ENCODE measurements around the gene LIPT2. TPM values are rescaled to one million over a fixed set of nuclear protein-coding genes. Genes with fewer than 3 reads are reported as not detected.
"Not testable (repeated sequence)": the region's sequence is repeated elsewhere in the genome, so short reads cannot be mapped to it uniquely, and the experiment has no call there.

LIPT2 gene
- total and polyA plus RNA-seq, 9 donors, result 1.3 to 3.2 (median 2.3) TPM

DNA sequence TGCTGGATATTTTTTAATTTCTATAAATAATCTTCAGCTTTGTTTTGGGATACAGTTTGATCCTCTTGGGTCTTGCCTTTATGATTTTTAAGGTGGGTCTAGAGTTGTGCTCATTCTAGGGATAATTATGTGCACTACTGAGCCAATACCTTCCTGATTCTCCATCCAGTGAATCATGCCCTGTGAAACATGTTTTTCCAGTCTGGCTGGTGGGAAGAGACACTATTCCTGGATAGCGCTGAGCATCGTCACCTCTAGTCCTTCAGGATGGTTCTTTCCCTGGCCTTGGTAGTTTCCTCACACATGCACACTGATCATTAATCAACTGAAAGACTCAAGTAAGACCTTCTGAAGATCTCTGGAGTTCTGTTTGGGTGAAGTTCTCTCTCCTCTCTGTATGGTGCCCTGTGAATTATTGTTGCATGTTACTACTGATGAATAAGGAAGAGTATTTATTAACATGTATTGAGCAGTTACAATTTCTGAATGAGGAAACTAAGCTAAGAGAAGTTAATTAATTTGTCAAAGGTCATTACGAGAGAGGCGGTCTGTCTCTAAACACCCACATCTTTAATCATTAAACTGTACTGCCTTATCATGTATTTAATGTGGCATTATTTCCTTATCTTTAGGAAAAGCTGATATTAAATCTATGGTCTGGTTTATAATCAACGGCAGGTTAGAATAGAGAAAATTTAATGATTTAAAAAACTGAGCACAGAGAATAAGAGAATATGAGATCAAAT lies 39.1 kb upstream of the LIPT2 start:
- H3K9me3 ChIP-seq (replicated peaks; ENCODE audit: control insufficient read depth, low read depth, low read length), result no peaks in the 10 kb centered on the region
- no peaks in the 10 kb centered on the region for H3K27me3 ChIP-seq (ENCODE audit: control insufficient read depth, insufficient read depth, low read length)
- no peak overlapping the region for H3K27ac ChIP-seq (ENCODE audit: low read length)
- no peaks in the 10 kb centered on the region for H3K4me1 ChIP-seq (ENCODE audit: control insufficient read depth, insufficient read depth, low read length)
- 80% methylated on average over 1 of the region's 5 CpGs for WGBS (ENCODE audit: insufficient coverage)
- peak; percentile 19 for DNase-seq
- H3K4me3 ChIP-seq (ENCODE audit: low read length), result no peak overlapping the region
- H3K36me3 ChIP-seq (ENCODE audit: control insufficient read depth, insufficient read depth, low read length), result no peaks in the 10 kb centered on the region

DNA sequence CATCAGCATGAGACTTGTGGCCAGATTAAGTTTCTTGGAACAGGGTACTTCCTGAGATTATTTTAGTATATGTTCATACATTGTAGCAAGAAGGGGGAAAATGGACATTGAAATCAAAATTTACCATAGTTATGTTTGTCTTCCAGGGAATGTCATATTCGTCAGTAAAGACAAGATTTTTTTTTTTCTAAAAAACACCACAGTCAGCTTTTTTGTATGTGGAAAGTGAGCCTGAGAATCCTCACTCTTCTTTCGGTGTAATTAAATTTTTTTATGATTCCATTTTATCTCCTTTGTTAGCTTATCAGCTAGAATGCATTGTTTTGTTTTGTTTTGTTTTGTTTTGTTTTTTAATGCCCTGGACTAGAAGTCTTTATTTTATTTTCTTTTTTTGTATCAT lies 31.5 kb upstream of the LIPT2 start:
- no peaks in the 10 kb centered on the region for H3K4me1 ChIP-seq (ENCODE audit: control insufficient read depth, insufficient read depth, low read length)
- WGBS (ENCODE audit: insufficient coverage), result no CpG with 5 or more reads among the region's 2 CpGs
- no peaks in the 10 kb centered on the region for H3K36me3 ChIP-seq (ENCODE audit: control insufficient read depth, insufficient read depth, low read length)
- no peak overlapping the region for H3K4me3 ChIP-seq (ENCODE audit: low read length)
- no peak for DNase-seq
- H3K27ac ChIP-seq (ENCODE audit: low read length), result no peak overlapping the region
- H3K9me3 ChIP-seq (replicated peaks; ENCODE audit: control insufficient read depth, low read depth, low read length), result no peaks in the 10 kb centered on the region
- no peaks in the 10 kb centered on the region for H3K27me3 ChIP-seq (ENCODE audit: control insufficient read depth, insufficient read depth, low read length)

DNA sequence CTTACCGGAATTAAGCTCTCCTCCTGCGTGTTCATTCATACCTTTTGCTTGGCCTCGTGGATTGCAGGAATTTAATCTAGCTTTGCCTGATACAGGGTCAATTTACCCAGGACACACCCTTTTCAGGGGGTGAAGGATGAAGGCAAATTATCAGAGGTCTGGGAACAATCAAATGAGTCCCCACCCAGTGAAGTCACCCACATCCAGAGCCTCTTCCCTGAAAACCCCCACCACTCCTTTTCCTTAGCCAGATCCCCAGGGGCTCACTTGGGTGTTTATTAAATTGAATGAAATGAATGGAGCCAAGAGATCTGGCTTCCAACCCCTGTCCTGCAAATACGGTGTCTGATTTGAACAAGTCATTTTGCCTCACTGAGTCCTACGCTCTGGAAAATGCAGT lies 31.0 kb upstream of the LIPT2 start:
- H3K4me3 ChIP-seq (ENCODE audit: low read length), result no peak overlapping the region
- 86% methylated on average over 2 of the region's 5 CpGs for WGBS (ENCODE audit: insufficient coverage)
- no peak for DNase-seq
- H3K36me3 ChIP-seq (ENCODE audit: control insufficient read depth, insufficient read depth, low read length), result no peaks in the 10 kb centered on the region
- no peaks in the 10 kb centered on the region for H3K9me3 ChIP-seq (replicated peaks; ENCODE audit: control insufficient read depth, low read depth, low read length)
- no peak overlapping the region for H3K27ac ChIP-seq (ENCODE audit: low read length)
- no peaks in the 10 kb centered on the region for H3K27me3 ChIP-seq (ENCODE audit: control insufficient read depth, insufficient read depth, low read length)
- no peaks in the 10 kb centered on the region for H3K4me1 ChIP-seq (ENCODE audit: control insufficient read depth, insufficient read depth, low read length)

DNA sequence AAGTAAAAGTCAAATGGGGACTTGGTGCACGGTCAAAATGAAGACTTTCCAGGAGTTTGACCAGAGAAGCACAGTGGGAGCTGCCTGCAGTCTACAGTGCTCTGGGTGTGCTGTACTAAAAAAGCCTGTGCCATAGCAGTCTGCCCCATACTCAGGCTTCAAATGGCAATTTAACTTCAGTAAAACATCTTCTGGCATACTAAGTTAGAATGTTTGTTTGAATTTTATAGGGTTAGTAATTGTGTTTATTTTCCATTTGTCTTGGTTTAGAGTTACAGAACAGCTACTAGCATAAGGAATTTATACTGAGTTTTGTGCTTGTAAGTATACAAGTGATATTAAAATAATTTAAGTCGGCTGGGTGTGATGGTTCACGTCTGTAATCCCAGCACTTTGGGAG lies 29.3 kb upstream of the LIPT2 start:
- WGBS (ENCODE audit: insufficient coverage), result 75% methylated on average over 1 of the region's 3 CpGs
- Histone ChIP-seq H3K4me3 (ENCODE audit: low read length) (no peak overlapping the region), H3K36me3 (ENCODE audit: control insufficient read depth, insufficient read depth, low read length) (no peaks in the 10 kb centered on the region), H3K4me1 (ENCODE audit: control insufficient read depth, insufficient read depth, low read length) (no peaks in the 10 kb centered on the region), H3K27me3 (ENCODE audit: control insufficient read depth, insufficient read depth, low read length) (no peaks in the 10 kb centered on the region), H3K9me3 (replicated peaks; ENCODE audit: control insufficient read depth, low read depth, low read length) (no peaks in the 10 kb centered on the region), H3K27ac (ENCODE audit: low read length) (no peak overlapping the region)
- DNase-seq, result no peak

DNA sequence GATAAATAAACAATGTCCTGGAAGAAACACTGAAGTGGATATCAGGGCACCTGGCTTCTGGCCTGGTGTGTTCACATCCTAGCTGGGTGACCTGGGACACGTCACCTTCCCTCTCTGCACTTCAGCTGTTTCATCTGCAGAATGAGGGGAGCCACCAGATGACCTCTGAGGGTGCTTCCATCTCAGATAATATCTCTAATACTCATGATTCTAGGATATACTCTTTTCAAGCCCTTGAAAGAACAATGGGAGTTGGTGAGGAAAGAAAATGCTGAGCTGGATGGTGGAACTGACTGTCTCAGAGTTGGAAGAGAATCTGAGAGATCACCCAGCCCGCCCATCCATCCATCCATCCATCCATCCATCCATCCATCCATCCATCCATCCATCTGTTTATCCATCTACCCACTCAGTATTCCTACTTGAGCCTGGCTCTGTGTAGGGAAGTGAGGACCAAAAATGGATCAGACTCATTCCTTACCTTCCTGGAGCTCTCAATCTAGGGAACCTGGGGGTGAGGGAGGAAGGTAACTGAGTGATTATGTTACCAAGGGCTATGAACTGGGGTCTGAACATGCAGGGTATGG lies 28.2 kb upstream of the LIPT2 start:
- Histone ChIP-seq H3K4me1 (ENCODE audit: control insufficient read depth, insufficient read depth, low read length) (no peaks in the 10 kb centered on the region), H3K36me3 (ENCODE audit: control insufficient read depth, insufficient read depth, low read length) (no peaks in the 10 kb centered on the region), H3K27ac (ENCODE audit: low read length) (no peak overlapping the region), H3K4me3 (ENCODE audit: low read length) (no peak overlapping the region), H3K27me3 (ENCODE audit: control insufficient read depth, insufficient read depth, low read length) (no peaks in the 10 kb centered on the region), H3K9me3 (replicated peaks; ENCODE audit: control insufficient read depth, low read depth, low read length) (no peaks in the 10 kb centered on the region)
- WGBS (ENCODE audit: insufficient coverage), result 71% methylated on average over 1 of the region's 2 CpGs
- DNase-seq, result no peak

DNA sequence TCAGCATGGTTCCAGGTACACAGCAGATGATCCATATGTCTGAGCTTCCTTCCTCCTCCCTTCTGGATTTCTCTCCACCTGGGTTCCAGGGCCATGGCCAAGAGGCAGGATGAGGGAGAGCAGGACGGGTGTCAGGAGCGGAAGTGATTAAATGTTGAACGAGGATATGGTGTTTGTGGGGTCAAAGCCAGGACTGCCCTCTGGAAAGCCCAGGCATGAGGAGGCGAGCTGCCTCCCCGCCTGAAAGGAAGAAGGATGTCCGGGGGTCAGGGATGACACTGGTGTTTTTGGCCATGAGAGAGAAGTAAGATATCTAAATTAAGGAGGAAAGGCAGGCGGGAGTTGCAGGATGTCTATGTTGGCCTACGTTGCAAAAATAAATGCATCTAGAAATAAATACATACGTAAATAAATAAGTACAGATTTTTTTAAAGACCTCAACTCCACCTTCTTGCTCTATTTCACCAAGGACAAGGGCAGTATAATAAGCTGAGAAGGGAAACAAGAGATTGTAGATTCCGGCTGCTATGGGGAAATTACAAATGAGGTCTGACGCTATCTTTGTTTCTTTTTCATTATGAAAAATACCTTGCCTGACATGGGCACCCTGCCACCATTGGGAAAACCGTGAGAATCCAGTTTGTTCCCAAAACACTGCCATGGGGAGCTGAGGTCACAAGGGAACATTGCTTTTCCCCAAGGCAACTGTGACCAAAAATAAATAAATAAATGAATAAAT lies 27.6 kb upstream of the LIPT2 start:
- no peak for DNase-seq
- H3K4me3 ChIP-seq (ENCODE audit: low read length), result no peak overlapping the region
- no peaks in the 10 kb centered on the region for H3K36me3 ChIP-seq (ENCODE audit: control insufficient read depth, insufficient read depth, low read length)
- WGBS (ENCODE audit: insufficient coverage), result 60% methylated on average over 5 of the region's 12 CpGs
- no peaks in the 10 kb centered on the region for H3K9me3 ChIP-seq (replicated peaks; ENCODE audit: control insufficient read depth, low read depth, low read length)
- H3K27me3 ChIP-seq (ENCODE audit: control insufficient read depth, insufficient read depth, low read length), result no peaks in the 10 kb centered on the region
- no peaks in the 10 kb centered on the region for H3K4me1 ChIP-seq (ENCODE audit: control insufficient read depth, insufficient read depth, low read length)
- H3K27ac ChIP-seq (ENCODE audit: low read length), result peak overlapping the region; percentile 7

DNA sequence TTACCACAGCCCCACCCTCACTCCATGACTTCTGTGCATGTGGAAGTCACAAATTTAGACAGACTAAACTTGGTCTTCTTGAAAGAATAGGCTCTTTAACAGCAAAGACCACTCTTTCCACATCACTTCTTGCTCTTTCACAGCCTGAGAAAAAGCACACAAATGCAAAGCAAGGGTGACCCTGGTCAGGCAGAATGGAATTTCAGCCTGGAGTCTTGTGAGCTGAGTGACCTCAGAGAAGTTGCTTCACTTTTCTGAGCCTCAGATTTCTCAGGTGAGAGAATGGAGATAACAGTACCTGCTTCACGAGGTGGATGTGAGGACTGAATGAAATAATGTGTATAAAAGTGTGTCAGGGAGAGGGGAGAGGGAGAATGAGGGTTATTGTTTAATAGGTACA lies 26.8 kb upstream of the LIPT2 start:
- no peak overlapping the region for H3K4me3 ChIP-seq (ENCODE audit: low read length)
- no peak overlapping the region for H3K27ac ChIP-seq (ENCODE audit: low read length)
- no peak for DNase-seq
- H3K4me1 ChIP-seq (ENCODE audit: control insufficient read depth, insufficient read depth, low read length), result no peaks in the 10 kb centered on the region
- WGBS (ENCODE audit: insufficient coverage), result 50% methylated on average over 1 of the region's 1 CpG
- H3K36me3 ChIP-seq (ENCODE audit: control insufficient read depth, insufficient read depth, low read length), result no peaks in the 10 kb centered on the region
- H3K9me3 ChIP-seq (replicated peaks; ENCODE audit: control insufficient read depth, low read depth, low read length), result no peaks in the 10 kb centered on the region
- H3K27me3 ChIP-seq (ENCODE audit: control insufficient read depth, insufficient read depth, low read length), result no peaks in the 10 kb centered on the region

DNA sequence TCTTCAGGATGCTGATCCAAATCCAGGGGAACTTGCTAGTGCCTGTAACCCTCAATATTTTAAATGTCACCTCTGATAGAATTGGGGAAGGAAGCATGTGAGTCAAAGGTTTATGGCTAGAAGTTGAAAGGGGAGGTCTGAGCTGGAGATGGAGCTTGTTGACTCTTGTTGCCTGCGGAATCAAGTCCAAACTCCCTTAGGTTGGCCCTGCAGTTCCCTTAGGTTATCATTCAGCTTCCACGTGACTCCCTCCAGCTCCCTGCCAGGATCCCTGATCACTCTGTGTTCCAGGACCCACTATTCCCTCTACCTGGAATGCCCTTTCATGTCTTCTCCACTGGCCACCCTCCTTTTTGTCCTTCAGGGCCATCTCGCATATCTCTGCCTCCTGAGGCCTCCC lies 26.2 kb upstream of the LIPT2 start:
- WGBS (ENCODE audit: insufficient coverage), result 76% methylated on average over 3 of the region's 3 CpGs
- H3K4me1 ChIP-seq (ENCODE audit: control insufficient read depth, insufficient read depth, low read length), result no peaks in the 10 kb centered on the region
- no peak for DNase-seq
- H3K27me3 ChIP-seq (ENCODE audit: control insufficient read depth, insufficient read depth, low read length), result no peaks in the 10 kb centered on the region
- H3K27ac ChIP-seq (ENCODE audit: low read length), result no peak overlapping the region
- H3K9me3 ChIP-seq (replicated peaks; ENCODE audit: control insufficient read depth, low read depth, low read length), result no peaks in the 10 kb centered on the region
- H3K4me3 ChIP-seq (ENCODE audit: low read length), result no peak overlapping the region
- H3K36me3 ChIP-seq (ENCODE audit: control insufficient read depth, insufficient read depth, low read length), result no peaks in the 10 kb centered on the region

DNA sequence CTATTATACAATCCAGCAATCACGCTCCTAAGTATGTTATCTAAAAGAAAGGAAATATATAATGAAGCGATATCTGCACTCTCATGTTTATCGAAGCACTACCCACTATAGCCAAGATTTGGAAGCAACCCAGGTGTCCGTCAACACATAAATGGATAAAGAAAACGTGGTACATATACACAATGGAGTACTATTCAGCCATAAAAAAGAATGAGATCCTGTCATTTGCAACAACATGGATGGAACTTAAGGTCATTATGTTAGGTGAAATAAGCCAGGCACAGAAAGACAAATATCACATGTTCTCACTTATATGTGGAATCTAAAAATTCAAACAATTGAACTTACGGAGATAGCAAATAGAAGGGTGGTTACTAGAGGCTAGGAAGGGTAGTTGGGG lies 24.1 kb upstream of the LIPT2 start:
- H3K9me3 ChIP-seq (replicated peaks; ENCODE audit: control insufficient read depth, low read depth, low read length); H3K36me3 ChIP-seq (ENCODE audit: control insufficient read depth, insufficient read depth, low read length); H3K4me1 ChIP-seq (ENCODE audit: control insufficient read depth, insufficient read depth, low read length); H3K27ac ChIP-seq (ENCODE audit: low read length); DNase-seq; H3K27me3 ChIP-seq (ENCODE audit: control insufficient read depth, insufficient read depth, low read length); H3K4me3 ChIP-seq (ENCODE audit: low read length): not testable (repeated sequence)
- WGBS (ENCODE audit: insufficient coverage), result no CpG with 5 or more reads among the region's 6 CpGs

DNA sequence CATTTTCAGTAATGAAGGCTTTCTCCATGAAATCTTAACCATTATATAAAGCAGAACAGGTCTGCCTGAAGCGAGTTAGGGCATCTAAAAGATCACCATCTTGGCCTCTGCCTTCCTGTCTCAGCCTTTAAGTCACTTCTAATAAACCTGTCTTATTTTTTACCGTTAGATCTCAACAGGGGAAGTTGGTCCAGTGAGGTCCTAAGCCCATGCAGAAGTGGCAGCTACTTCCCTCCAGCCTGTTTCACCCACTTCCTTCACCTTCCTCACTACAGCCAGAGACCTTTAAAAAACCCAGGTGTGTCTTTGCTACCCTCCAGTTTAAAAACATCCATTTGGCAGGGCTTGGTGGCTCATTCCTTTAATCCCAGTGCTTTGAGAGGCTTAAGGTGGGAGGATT lies 14.1 kb upstream of the LIPT2 start:
- Histone ChIP-seq H3K27me3 (ENCODE audit: control insufficient read depth, insufficient read depth, low read length) (no peaks in the 10 kb centered on the region), H3K27ac (ENCODE audit: low read length) (no peak overlapping the region), H3K9me3 (replicated peaks; ENCODE audit: control insufficient read depth, low read depth, low read length) (peaks cover 3% of the 10 kb centered on the region), H3K36me3 (ENCODE audit: control insufficient read depth, insufficient read depth, low read length) (no peaks in the 10 kb centered on the region), H3K4me3 (ENCODE audit: low read length) (no peak overlapping the region), H3K4me1 (ENCODE audit: control insufficient read depth, insufficient read depth, low read length) (no peaks in the 10 kb centered on the region)
- 47% methylated on average over 2 of the region's 2 CpGs for WGBS (ENCODE audit: insufficient coverage)
- no peak for DNase-seq
